GM19099 (cell line): ENCODE data around the gene AKR1E2.

Source experiments
- POLR2A ChIP-seq: IDR thresholded peaks from 3 replicates; pipeline ENCODE4 v1.6.1; 2011; ENCODE audit warnings: low read depth; ENCODE audit not compliant: insufficient read length; ENCODE audit errors: extremely low read depth

The AKR1E2 gene

GRCh38 chr10:4825868-4826791 lies at the start of gene AKR1E2:
TSS of gene AKR1E2 (plus strand) at chr10:4826207. CDS start at chr10:4826325, 118 bp downstream.
- no peak for TF ChIP-seq POLR2A

GRCh38 chr10:4776234-4776638 lies 49.8 kb upstream of the AKR1E2 start:
- no peak for TF ChIP-seq POLR2A

GRCh38 chr10:4778761-4779160 lies 47.2 kb upstream of the AKR1E2 start:
- no peak for TF ChIP-seq POLR2A

- TF ChIP-seq POLR2A, result no peak
Observed at GRCh38 chr10:4780091-4780490, 45.9 kb upstream of the AKR1E2 start.

- TF ChIP-seq POLR2A, result no peak
Observed at GRCh38 chr10:4780782-4781181, 45.2 kb upstream of the AKR1E2 start.

- no peak for TF ChIP-seq POLR2A
Observed at GRCh38 chr10:4781955-4782354, 44.1 kb upstream of the AKR1E2 start.

- TF ChIP-seq POLR2A, result no peak
Observed at GRCh38 chr10:4784667-4785333, 41.2 kb upstream of the AKR1E2 start.

- no peak for TF ChIP-seq POLR2A
Observed at GRCh38 chr10:4786043-4786839, 39.8 kb upstream of the AKR1E2 start.

GRCh38 chr10:4790045-4790444 lies 36.0 kb upstream of the AKR1E2 start:
- no peak for TF ChIP-seq POLR2A

- TF ChIP-seq POLR2A, result no peak
Observed at GRCh38 chr10:4790922-4791321, 35.1 kb upstream of the AKR1E2 start.

- TF ChIP-seq POLR2A, result no peak
Observed at GRCh38 chr10:4792381-4792780, 33.6 kb upstream of the AKR1E2 start.

- no peak for TF ChIP-seq POLR2A
Observed at GRCh38 chr10:4801405-4801804, 24.6 kb upstream of the AKR1E2 start.

GRCh38 chr10:4802711-4803487 lies 23.1 kb upstream of the AKR1E2 start:
- TF ChIP-seq POLR2A, result no peak

GRCh38 chr10:4803822-4804221 lies 22.2 kb upstream of the AKR1E2 start:
- TF ChIP-seq POLR2A, result no peak
